Lower lobe of right lung (tissue), 2 donors: ENCODE results near the gene ARIH2. TPM values are rescaled to one million over a fixed set of nuclear protein-coding genes. Genes with fewer than 3 reads are reported as not detected.

Experiments
- ATAC-seq, 2 donors: fragments of 200-7000 bp; cut with Tn5 transposase; one replicate each; pipeline ENCODE4 v1.9.1; 2020 to 2022; ENCODE audit warnings: mild to moderate bottlenecking in 2 of 2, moderate library complexity in 2 of 2
- DNase-seq: peaks from one replicate; pipeline ENCODE4 v3.0.0-alpha.2; 2020
- H3K27ac ChIP-seq: fragments of 200-600 bp; one replicate; pipeline ENCODE4 v1.8.0; 2022
- H3K27me3 ChIP-seq: fragments of 200-600 bp; one replicate; pipeline ENCODE4 v1.8.0; 2022; ENCODE audit warnings: low read depth
- H3K36me3 ChIP-seq: fragments of 200-600 bp; one replicate; pipeline ENCODE4 v1.8.0; 2022; ENCODE audit warnings: mild to moderate bottlenecking
- H3K4me1 ChIP-seq: fragments of 200-600 bp; one replicate; pipeline ENCODE4 v1.8.0; 2022
- H3K4me3 ChIP-seq: fragments of 200-600 bp; one replicate; pipeline ENCODE4 v1.8.0; 2022; ENCODE audit warnings: mild to moderate bottlenecking
- H3K9me3 ChIP-seq: fragments of 200-600 bp; one replicate; pipeline ENCODE4 v1.8.0; 2022
- intact Hi-C: fragments of 100-400 bp; cut with DNase I; formaldehyde crosslinking; loops from one replicate; pipeline ENCODE4 v1.11.0; 2022
- total RNA-seq: library from RNA; stranded (reverse); fragmentation: NEBNext Ultra II Directional; extraction: Animal tissue kit (Norgen Biotek cat#: 25700); gene quantifications from one replicate; pipeline ENCODE4 v1.2.1, GENCODE V29; 2021
- TF ChIP-seq, protein P1 (sequence below): fragments of 200-600 bp; IDR thresholded peaks from one replicate; pipeline ENCODE4 v1.8.0; 2022; ENCODE audit warnings: antibody characterized with exemption, mild to moderate bottlenecking
- donor health status: DM: no; HTN: yes; CAD: no; lungs with severe emphysema.

ARIH2 gene
- total RNA-seq, 1 donor from 2014 or later = 87.4 TPM

DNA sequence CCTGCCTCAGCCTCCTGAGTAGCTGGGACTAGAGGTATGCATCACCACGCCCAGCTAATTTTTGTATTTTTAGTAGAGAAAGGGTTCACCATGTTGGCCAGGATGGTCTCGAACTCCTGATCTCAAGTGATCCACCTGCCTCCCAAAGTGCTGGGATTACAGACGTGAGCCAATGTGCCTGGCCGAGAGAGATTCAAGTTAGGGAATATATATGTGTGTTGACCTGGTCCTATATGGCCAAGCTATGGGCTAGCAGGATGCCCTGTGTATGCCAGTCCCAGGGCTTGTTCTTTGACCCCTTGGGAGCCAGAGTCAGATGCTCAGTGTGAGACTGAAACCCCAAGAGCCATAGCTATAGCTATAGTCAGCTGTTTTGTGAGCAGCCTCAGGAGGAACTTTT lies 105.1 kb downstream of the ARIH2 start:
- Histone ChIP-seq H3K36me3 (peaks cover 42% of the 10 kb centered on the region), H3K4me1 (peaks cover 45% of the 10 kb centered on the region)

DNA sequence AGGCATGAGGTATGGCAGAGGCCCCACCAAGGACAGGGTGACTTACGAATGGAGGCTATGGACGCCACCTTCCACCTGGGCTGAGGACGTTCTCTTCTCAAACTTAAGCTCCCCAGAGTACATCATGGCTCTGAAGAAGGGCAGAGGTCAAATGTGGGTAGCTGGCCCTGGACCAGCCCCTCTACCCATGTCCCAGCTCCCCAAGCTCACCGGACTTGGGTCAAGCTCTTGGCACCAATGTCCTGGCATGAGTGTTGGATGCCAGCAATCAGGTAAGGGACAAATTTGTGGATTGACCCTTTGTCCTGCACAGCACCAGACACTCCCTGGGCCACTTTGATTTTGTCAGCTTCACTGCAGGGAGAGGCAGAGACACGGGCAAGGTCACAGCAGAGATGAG lies 105.8 kb downstream of the ARIH2 start:
- ATAC-seq (no peak), DNase-seq (no peak)
- H3K27me3 ChIP-seq = no peaks in the 10 kb centered on the region
- H3K27ac ChIP-seq = no peak overlapping the region
- no peak overlapping the region for H3K4me3 ChIP-seq
- H3K9me3 ChIP-seq = no peaks in the 10 kb centered on the region
- TF ChIP-seq, protein P1, sequence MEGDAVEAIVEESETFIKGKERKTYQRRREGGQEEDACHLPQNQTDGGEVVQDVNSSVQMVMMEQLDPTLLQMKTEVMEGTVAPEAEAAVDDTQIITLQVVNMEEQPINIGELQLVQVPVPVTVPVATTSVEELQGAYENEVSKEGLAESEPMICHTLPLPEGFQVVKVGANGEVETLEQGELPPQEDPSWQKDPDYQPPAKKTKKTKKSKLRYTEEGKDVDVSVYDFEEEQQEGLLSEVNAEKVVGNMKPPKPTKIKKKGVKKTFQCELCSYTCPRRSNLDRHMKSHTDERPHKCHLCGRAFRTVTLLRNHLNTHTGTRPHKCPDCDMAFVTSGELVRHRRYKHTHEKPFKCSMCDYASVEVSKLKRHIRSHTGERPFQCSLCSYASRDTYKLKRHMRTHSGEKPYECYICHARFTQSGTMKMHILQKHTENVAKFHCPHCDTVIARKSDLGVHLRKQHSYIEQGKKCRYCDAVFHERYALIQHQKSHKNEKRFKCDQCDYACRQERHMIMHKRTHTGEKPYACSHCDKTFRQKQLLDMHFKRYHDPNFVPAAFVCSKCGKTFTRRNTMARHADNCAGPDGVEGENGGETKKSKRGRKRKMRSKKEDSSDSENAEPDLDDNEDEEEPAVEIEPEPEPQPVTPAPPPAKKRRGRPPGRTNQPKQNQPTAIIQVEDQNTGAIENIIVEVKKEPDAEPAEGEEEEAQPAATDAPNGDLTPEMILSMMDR = no peak
- peaks cover 41% of the 10 kb centered on the region for H3K4me1 ChIP-seq
- H3K36me3 ChIP-seq = peaks cover 42% of the 10 kb centered on the region
- intact Hi-C loops = no loop called here

More for the DNA sequence above, 105.1 kb downstream of the ARIH2 start:
- no peaks in the 10 kb centered on the region for H3K27me3 ChIP-seq
- H3K27ac ChIP-seq = no peak overlapping the region
- H3K9me3 ChIP-seq = no peaks in the 10 kb centered on the region
- ATAC-seq (no peak), DNase-seq (no peak)
- H3K4me3 ChIP-seq = no peak overlapping the region
- intact Hi-C loops = no loop called here
- TF ChIP-seq, protein P1 = no peak

DNA sequence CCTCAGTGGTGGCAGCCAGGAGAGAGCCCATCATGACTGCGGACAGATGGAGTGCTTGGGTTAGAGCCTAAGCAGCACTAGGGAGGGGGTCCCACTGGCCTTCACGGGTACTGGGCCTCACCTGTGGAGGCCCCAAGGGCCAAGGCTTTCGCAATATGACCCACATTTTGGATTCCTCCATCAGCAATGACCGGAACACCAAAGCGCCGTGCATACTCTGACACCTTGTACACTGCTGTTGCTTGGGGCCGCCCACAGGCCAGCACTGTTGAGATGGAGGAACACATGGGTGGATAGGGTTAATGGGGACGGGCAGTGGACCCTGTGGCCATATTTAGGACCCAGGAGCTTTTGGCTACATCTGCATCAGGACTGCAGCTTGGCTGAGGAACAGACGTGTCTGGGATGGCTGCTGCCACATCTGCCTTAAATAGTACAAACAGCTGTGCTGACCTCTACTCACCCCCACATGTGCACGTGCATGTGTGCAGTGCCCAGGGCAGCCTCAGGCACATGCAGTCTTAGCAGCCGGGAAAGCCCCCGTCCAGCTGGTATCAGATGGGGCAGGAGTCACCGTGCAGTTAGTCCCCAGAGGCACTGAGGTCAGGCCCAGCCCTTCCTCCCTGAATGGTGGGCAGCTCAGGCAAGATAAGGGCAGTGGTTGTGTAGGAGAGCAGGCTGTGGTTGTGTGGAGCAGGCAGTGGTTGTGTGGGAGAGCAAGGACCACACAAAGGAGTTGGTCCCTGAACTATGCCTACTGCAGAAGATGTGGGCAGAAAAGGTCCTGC lies 106.6 kb downstream of the ARIH2 start:
- Histone ChIP-seq H3K36me3 (peaks cover 48% of the 10 kb centered on the region), H3K9me3 (no peaks in the 10 kb centered on the region), H3K4me3 (no peak overlapping the region), H3K27ac (no peak overlapping the region), H3K27me3 (no peaks in the 10 kb centered on the region), H3K4me1 (peaks cover 34% of the 10 kb centered on the region)
- no peak for DNase-seq
- TF ChIP-seq, protein P1 = no peak
- intact Hi-C loops = no loop called here
- no peak for ATAC-seq

DNA sequence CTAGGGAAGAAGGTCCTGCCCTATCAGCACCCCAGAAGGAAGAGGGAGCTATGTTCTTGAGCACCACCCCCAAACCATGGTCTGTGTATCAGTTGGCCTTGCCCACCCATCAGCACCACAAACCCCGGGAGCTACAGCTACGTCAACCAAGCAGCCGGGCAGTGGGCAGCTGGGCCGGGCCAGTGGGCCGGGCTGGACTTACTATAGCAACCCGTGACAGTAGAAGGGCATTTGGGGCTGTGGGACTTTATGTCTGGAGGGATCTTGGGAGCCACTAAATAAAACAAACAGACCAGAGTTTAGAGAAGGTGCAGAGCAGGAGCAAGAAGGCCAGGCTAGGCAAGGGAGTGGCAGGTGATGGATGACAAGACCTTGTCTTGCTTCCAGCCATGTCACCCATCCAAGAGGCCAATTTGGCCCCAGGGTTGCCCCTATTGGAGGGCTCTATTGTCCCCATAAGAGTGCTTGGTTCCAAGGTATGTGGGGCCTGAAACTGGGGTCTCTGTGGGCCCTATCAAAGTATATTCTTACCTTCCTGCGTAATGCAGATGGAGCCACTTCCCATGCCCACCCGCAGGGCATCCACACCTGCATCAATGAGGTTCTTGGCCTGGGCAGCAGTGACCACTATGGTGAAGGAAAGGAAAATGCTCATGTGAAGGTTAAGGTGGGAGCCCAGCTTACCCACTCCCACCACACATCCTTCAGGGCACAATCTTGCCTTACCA lies 107.3 kb downstream of the ARIH2 start:
- Histone ChIP-seq H3K27me3 (no peaks in the 10 kb centered on the region), H3K9me3 (no peaks in the 10 kb centered on the region), H3K4me1 (peaks cover 30% of the 10 kb centered on the region), H3K27ac (no peak overlapping the region), H3K4me3 (no peak overlapping the region), H3K36me3 (peaks cover 56% of the 10 kb centered on the region)
- TF ChIP-seq, protein P1 = no peak
- ATAC-seq (no peak), DNase-seq (no peak)
- intact Hi-C loops = no loop called here

DNA sequence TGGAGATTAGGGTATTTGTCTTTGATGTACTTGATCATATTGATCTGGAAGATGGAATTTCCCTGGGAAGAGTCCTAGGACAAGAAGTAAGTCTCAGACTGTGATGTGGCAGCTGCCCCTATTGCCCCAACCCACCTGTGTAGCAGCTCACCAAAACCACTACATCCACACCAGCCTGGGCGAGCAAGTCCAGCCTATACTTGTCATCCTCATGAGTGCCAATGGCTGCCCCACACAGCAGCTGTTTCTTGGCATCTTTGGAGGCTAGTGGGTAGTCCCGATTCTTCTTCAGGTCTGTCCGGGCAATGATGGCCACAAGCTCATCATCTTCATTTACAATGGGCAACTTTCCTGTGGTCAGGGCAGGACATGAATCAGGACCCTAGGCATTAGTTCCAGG lies 107.9 kb downstream of the ARIH2 start:
- no peak for ATAC-seq
- peaks cover 62% of the 10 kb centered on the region for H3K36me3 ChIP-seq
- H3K27ac ChIP-seq = no peak overlapping the region
- H3K27me3 ChIP-seq = no peaks in the 10 kb centered on the region
- intact Hi-C loops = no loop called here
- H3K4me3 ChIP-seq = no peak overlapping the region
- TF ChIP-seq, protein P1 = no peak
- peaks cover 30% of the 10 kb centered on the region for H3K4me1 ChIP-seq
- H3K9me3 ChIP-seq = no peaks in the 10 kb centered on the region
- DNase-seq = no peak
